GM12864 (cell line): ENCODE measurements around the gene SLC26A11.

Experiments
- DNase-seq: peaks from one replicate; pipeline ENCODE4 v3.0.0-alpha.2; 2011; ENCODE audit warnings: low read depth
- H3K4me3 ChIP-seq: 2 replicates; pipeline ENCODE4 v1.5.1; 2011; ENCODE audit warnings: mild to moderate bottlenecking, low read depth, low read length, control low read depth
- TF ChIP-seq, protein P1 (sequence below): IDR thresholded peaks from 2 replicates; pipeline ENCODE4 v1.5.1; 2011; ENCODE audit warnings: low read depth, mild to moderate bottlenecking, moderate library complexity, low read length, control low read depth, inconsistent platforms; ENCODE audit errors: missing control alignments

SLC26A11 gene

DNA sequence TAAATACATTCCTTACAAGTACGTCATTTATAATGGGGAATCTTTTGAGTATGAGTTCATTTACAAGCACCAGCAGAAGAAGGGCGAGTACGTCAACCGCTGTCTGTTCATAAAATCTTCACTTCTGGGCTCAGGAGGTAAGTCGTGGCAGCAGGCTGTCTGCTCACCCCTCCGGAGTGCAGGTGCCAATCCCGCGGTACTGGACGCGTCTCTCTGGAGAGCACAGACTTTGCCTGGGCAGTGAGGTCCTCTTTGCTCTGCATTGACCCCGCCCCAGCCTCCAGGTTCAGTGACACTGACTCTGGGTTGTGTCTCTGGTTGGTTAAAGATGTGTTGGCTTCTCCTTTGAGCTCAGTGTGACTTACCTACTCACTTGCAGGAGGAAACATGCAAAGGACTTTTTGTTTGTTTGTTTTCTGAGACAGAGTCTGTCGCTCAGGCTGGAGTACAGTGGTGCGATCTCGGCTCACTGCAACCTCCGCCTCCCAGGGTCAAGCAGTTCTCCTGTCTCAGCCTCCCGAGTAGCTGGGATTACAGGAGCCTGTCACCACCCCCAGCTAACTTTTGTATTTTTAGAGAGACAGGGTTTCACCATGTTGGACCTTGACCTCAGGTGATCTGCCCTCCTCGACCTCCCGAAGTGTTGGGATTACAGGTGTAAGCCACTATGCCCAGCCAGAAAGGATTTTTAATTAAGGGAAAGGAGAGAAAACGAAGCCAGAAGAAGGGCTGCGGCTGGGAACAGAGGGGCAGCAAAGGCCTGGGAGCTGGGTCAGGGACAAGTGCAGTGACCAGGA lies 71.7 kb downstream of the SLC26A11 start:
- TF ChIP-seq, protein P1, sequence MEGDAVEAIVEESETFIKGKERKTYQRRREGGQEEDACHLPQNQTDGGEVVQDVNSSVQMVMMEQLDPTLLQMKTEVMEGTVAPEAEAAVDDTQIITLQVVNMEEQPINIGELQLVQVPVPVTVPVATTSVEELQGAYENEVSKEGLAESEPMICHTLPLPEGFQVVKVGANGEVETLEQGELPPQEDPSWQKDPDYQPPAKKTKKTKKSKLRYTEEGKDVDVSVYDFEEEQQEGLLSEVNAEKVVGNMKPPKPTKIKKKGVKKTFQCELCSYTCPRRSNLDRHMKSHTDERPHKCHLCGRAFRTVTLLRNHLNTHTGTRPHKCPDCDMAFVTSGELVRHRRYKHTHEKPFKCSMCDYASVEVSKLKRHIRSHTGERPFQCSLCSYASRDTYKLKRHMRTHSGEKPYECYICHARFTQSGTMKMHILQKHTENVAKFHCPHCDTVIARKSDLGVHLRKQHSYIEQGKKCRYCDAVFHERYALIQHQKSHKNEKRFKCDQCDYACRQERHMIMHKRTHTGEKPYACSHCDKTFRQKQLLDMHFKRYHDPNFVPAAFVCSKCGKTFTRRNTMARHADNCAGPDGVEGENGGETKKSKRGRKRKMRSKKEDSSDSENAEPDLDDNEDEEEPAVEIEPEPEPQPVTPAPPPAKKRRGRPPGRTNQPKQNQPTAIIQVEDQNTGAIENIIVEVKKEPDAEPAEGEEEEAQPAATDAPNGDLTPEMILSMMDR: no peak
- no peak for DNase-seq
- no peak overlapping the region for H3K4me3 ChIP-seq

- TF ChIP-seq, protein P1: no peak
- no peak for DNase-seq
- no peak overlapping the region for H3K4me3 ChIP-seq
These were observed 72.3 kb downstream of the SLC26A11 start for GRCh38 chr17:80292521-80292971.

DNA sequence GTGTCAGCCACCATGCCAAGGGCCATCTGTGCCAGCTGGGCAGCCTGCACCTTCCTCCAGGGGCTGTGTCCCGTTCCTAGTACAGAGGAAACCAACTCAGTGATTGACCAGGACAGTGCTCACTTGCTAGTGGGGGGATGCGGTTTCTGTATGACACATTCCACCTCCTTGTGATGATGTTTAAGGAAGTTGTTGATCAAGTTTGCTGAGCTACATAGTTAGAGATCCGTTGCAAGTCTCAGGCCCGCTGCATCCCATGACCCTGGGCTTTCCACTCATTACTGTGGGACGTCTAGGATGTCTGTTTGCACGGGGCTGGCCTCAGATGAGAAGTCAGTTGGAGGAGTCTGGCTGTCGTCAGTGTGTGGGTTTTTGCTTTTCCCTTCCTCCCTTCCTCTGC lies 74.0 kb downstream of the SLC26A11 start:
- TF ChIP-seq, protein P1: no peak
- no peak overlapping the region for H3K4me3 ChIP-seq
- DNase-seq: no peak

DNA sequence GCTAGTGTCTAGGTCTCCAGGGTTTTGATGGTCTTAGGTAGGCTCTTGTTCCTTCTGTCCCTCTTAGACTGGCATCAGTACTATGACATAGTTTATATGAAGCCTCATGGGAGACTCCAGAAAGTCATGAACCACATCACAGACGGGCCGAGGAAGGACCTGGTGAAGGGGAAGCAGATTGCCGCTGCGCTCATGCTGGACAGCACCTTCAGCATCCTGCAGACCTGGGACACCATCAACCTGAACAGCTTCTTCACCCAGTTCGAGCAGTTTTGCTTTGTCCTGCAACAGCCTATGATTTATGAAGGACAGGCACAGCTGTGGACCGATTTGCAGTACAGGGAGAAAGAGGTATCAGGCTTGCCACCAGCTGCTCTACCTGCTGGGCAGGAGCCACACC lies 74.4 kb downstream of the SLC26A11 start:
- no peak for DNase-seq
- TF ChIP-seq, protein P1: no peak
- H3K4me3 ChIP-seq: no peak overlapping the region

DNA sequence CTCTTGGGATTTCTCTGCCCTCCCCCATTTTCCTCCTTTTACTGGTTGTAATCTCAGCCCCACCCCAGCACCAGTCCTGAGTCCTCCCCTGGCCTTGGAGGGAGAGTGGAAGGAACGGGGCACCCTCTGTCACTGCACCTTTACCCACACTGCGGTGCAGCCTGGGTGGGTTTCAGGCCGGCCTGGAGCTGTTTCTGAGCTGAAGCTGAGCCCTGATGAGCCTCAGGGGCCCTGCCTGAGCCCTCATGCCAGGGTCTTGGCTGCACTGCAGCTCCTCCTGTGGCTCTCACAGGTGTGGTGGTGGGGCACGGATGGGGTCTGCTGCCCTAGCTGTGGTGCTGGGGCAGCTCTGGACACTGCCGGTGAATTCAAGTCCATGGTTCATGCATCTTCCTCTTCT lies 74.9 kb downstream of the SLC26A11 start:
- no peak for DNase-seq
- TF ChIP-seq, protein P1: no peak
- no peak overlapping the region for H3K4me3 ChIP-seq

DNA sequence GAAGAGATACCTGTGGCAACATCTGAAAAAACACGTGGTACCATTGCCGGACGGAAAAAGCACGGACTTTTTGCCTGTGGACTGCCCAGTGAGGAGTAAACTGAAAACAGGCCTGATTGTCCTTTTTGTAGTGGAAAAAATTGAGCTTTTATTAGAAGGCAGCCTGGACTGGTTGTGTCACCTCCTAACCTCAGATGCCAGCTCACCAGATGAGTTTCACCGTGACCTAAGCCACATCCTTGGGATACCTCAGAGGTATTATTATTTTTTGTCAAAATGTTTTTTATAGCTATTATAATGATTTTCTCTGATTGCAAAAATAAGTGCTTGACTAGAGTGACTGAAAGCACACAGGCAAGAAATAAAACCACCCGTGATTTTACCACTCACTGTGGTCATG lies 75.3 kb downstream of the SLC26A11 start:
- H3K4me3 ChIP-seq: no peak overlapping the region
- no peak for DNase-seq
- TF ChIP-seq, protein P1: no peak

- no peak overlapping the region for H3K4me3 ChIP-seq
- TF ChIP-seq, protein P1: no peak
- no peak for DNase-seq
These were observed 76.0 kb downstream of the SLC26A11 start for GRCh38 chr17:80296221-80296620.
